GM13977 (cell line): ENCODE data around the gene TRAFD1.

Experiments
- DNase-seq: peaks from one replicate; pipeline ENCODE4 v3.0.0; 2012; ENCODE audit warnings: low spot score
- CTCF ChIP-seq: IDR thresholded peaks from 2 replicates; pipeline ENCODE4 v1.5.1; 2012; ENCODE audit warnings: mild to moderate bottlenecking, control low read depth; ENCODE audit not compliant: insufficient read depth; ENCODE audit errors: extremely low read depth, missing control alignments
- in situ Hi-C: fragments of 300-500 bp; cut with MboI; formaldehyde crosslinking; loops from one replicate; pipeline ENCODE4 v1.12.0; 2022; ENCODE audit warnings: low sequenced_read_pairs, low pct_unique_long_range_greater_than_20kb, mixed read lengths, inconsistent platforms; ENCODE audit not compliant: unreplicated experiment

Gene TRAFD1

DNA sequence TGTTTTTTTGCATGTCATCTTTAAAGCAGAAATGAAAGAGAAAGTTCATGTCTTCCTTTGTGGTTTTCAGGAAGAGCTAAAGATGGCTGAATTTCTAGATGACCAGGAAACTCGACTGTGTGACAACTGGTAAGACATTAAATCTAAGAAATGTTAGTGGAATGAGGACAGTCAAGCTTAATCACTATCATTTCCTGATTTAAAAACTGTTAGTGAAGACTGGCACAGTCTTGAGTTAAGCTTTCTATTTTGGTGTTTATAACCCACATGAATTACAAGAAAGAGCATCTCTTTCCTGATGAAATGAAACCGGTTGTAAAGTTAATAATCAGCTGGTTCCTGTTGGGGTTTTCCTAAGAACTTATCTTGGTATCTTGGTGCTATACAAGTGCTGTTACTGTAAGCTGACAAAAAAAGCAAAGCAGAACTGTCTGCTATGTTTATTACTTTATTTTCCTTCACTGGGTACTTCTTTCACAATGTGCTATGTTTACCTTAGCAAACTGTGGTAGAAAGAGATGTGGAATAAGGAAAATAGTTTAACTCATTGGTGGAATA, 5.2 kb downstream of the TRAFD1 start:
- in situ Hi-C loops: no loop called here
- DNase-seq: peak; percentile 56
- no peak for TF ChIP-seq CTCF

- TF ChIP-seq CTCF: no peak
- in situ Hi-C loops: no loop called here
Observed at GRCh38 chr12:112131686-112132085, 6.3 kb downstream of the TRAFD1 start.

GRCh38 chr12:112133418-112133817, 8.1 kb downstream of the TRAFD1 start:
- no peak for TF ChIP-seq CTCF
- DNase-seq: no peak
- in situ Hi-C loops: no loop called here

More at GRCh38 chr12:112131686-112132085, 6.3 kb downstream of the TRAFD1 start:
- no peak for DNase-seq

- in situ Hi-C loops: no loop called here
- no peak for DNase-seq
- no peak for TF ChIP-seq CTCF
Observed at GRCh38 chr12:112134731-112135130, 9.4 kb downstream of the TRAFD1 start.

- DNase-seq: no peak
- in situ Hi-C loops: no loop called here
- no peak for TF ChIP-seq CTCF
Observed at GRCh38 chr12:112140728-112141127, 15.4 kb downstream of the TRAFD1 start.

- in situ Hi-C loops: no loop called here
- no peak for TF ChIP-seq CTCF
- no peak for DNase-seq
Observed at GRCh38 chr12:112146123-112146522, 20.8 kb downstream of the TRAFD1 start.
